NCI-H146 treated with DMSO at 0.1 percent for 48 hours (cell line): ENCODE data around the gene CNTLN.
A peak's percentile ranks its signal among the peaks of the same experiment; 100 is the strongest.
"Not testable (repeated sequence)": the region's sequence is repeated elsewhere in the genome, so short reads cannot be mapped to it uniquely, and the experiment has no call there.

Experiments used
- DNase-seq: peaks from one replicate; lab custom pipeline; 2025; ENCODE audit not compliant: unreplicated experiment; lab: John Stamatoyannopoulos, UW

CNTLN gene

GRCh38 chr9:17397166-17397728 lies 262.4 kb downstream of the CNTLN start:
- DNase-seq = not testable (repeated sequence)

DNA sequence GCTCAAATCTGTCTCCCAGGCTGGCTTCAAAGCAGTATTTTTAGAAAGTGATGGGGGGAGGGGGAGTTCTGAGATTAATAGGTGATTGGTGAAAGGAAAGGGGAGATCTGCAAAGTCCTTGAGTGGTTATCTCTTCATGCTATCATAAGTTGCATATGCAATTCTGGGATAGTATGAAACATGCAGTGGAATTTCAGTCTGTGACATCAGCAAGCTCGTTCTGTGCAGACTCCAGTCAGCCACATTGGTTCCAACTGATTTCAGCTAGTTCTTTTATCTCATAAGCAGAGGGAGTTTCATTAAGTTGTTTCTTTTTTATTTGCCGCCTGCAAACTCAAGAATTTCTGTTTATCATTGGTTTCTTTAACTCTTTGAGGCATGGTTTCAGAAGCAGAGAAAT lies 263.5 kb downstream of the CNTLN start:
- no peak for DNase-seq

DNA sequence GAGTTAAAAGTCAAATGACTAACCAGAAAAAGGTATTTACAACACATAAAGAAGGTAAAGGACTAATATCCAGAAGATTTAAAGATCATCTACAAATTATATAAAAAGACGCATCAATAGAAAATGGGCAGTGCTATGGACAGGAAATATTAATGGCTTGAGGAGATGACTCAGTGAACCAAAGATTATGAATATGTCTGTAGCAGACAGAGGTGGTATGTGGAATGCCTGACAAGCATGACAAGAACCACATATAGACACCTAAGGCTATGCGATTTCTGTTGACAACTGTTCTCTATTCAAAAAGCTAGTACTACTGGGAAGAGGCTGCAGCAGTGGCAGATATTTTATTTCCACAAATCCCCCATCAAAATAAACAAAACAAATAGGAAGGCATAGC lies 267.0 kb downstream of the CNTLN start:
- no peak for DNase-seq

DNA sequence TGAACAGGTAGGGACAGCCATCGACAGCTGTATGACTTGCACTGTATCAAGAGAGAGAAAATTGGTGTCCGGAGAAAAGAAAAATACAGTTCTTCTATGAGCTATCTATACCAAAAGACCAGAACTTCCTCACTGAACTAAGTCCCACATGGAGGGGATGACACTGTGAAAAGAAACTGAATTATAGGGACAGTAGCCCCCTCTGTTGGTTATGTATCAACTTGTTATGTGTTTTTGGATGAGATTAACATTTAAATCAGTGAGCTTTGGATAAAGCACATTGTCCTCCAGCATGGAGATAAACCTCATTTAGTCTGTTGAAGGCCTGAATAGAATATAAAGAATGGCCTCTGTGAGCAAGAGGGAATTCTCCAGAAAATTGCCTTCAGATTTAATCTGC lies 267.5 kb downstream of the CNTLN start:
- no peak for DNase-seq

DNA sequence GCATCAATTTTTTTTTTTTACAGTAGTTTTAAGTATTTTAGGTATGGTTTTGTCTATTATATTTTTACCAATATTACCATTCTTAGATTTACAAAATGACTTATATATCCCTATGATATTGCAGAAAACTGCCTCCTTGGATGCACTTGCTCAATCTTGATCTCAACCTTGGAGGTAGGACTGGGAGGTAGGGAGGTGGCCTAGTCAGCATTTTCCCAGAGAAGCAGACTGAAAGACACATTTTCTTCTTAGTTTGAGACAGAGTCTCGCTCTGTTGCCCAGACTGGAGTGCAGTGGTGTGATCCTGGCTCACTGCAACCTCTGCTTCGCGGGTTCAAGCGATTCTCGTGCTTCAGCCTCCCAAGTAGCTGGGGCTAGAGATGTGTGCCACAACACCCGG lies 268.7 kb downstream of the CNTLN start:
- no peak for DNase-seq

DNA sequence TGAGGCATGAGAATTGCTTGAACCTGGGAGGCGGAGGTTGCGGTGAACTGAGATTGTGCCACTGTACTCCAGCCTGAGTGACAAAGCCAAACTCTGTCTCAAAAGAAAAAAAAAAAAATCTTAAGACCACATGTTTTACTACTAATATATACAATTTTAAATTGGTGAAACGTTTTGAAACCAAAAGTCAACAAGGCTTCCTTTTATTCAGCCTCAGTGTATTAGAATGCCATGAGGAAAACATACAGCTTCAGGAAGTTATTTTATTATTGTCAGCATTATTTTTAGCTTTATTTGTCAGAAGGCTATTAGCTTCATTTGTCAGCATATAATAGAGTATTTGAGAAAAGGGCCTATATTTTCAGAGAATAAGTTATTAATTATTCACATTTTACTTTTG lies 280.1 kb downstream of the CNTLN start:
- DNase-seq = no peak

DNA sequence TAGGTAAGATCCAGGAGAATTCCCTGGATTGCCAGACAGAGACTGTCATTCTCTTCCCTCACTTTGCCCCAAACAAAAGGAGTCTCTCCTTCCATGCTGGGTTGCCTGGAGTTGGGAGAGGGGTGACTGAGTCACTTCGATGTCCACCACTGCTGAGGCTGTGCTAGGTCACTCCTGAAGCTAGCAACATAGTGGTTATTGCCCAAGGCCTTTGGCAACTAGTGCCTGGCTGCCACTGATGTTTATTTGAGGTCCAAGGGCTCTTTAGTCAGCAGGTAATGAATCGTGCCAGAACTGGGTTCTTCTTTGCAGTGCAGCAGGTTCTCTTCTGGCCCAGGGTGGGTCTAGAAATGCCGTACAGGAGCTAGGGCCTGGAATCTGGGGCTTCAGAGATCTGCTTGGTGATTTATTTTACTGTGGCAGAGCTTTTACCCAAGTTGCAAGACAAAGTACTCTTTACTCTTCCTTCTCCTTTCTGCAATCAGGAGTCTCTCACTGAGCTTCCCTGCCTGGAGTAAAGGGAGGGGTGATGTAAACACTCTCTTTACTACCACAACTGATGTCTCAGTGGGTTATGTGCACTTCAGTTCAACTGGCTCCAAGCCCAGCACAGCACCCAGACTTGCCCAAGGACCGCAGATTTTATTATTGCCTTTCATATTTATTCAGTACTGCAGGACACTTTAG lies 288.3 kb downstream of the CNTLN start:
- DNase-seq = no peak

GRCh38 chr9:17423681-17424011 lies 288.8 kb downstream of the CNTLN start:
- DNase-seq = no peak

DNA sequence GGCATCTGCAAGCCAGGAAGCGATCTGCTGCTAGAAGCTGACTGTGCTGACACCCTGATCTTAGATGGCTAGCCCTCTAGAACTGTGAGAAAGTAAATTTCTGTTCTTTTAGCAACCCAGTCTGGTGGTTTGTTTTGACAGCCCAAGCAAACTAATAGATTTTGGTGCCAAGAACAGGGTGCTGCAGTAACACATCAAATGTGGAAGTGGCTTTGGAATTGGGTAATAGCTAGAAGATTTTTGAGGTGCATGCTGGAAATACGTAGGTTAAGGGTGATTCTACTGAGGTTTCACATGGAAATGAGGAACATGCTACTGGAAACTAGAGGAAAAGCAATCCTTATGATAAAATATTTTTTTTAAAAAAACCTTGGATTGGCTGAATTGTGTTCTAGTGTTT lies 290.5 kb downstream of the CNTLN start:
- DNase-seq = no peak

GRCh38 chr9:17433526-17433925 lies 298.7 kb downstream of the CNTLN start:
- no peak for DNase-seq

- no peak for DNase-seq
Observed at GRCh38 chr9:17436854-17437253, 302.0 kb downstream of the CNTLN start.

GRCh38 chr9:17437813-17438212 lies 303.0 kb downstream of the CNTLN start:
- DNase-seq = no peak

- not testable (repeated sequence) for DNase-seq
Observed at GRCh38 chr9:17445126-17445525, 310.3 kb downstream of the CNTLN start.

DNA sequence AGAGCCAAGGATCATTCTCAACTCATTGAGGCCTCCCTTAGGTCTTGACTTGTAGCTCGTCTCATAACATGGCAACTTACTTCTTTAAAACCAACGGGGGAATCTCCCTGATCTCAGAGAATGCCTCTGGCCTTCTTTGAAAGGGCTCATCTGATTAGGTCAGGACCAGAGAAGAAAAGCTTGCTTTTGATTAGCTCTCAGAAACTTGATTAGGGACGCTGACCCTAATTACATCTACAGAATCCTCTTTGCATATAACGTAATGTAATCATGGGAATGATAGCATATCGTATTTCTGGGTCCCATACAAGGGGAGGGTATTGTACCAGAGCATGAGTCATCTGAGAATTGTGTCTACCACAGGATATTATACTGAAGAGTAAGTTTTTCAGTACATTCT lies 318.9 kb downstream of the CNTLN start:
- DNase-seq = no peak

DNA sequence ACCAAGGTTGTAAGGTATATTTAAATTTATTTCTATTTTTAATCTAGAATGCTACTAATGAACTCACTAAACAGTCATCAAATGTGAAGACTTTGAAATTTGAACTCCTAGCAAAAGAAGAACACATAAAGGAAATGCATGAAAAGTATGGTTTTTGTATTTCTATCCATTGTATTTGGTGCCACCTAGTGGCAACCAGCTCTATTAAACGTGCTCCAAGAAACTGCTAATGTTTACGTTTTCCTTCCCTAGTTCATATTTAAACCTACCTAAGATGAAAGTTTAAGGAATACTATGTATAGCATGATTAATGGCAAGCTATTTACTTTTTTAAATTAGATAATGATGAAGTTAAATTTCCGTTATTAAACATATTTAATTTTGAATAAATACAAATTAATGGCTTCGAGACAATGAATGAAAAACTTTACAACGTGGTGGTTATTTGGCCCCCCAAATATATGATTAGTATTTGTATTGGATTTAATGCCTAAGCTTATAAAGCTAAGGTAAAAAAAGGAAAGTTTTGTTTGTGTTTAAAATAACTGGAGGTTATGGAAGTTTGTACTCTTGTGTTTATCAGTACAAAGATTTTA lies 328.1 kb downstream of the CNTLN start:
- DNase-seq = peak; percentile 63

- DNase-seq = no peak
Observed at GRCh38 chr9:17470036-17470813, 335.4 kb downstream of the CNTLN start.

DNA sequence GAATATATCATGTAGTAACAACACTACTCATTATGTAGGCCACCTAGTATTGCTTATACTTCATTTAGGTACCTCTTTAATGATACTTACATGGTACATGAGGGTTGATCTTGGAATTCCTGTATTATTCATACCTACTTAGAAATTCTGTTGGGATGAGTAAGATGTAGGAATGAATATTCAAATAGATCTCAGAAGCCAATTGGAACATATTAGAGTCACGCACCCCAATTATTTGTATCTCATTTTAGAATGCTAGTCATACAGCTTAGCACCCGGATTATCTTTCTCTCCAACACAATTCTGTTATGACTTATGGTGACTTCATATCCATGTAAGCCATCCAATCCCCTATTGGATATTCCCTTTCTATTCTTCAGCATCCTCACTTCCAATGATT lies 337.3 kb downstream of the CNTLN start:
- DNase-seq = no peak

- DNase-seq = no peak
Observed at GRCh38 chr9:17476401-17476800, 341.6 kb downstream of the CNTLN start.

DNA sequence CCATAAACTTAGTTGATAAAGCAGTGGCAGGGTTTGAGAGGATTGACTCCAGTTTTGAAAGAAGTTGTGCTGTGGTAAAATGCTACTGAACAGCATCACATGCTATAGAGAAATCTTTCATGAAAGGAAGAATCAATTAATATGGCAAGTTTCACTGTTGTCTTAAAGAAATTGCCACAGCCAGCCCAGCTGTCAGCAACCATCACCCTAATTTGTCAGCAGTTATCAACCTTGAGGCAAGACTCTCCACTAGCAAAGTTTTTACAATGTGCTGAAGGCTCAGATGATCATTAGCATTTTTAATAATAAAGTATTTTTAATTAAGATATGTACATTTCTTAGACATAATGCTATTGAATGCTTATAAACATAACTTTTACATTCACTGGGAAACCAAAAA lies 343.0 kb downstream of the CNTLN start:
- DNase-seq = no peak

GRCh38 chr9:17480966-17481365 lies 346.1 kb downstream of the CNTLN start:
- DNase-seq = no peak

DNA sequence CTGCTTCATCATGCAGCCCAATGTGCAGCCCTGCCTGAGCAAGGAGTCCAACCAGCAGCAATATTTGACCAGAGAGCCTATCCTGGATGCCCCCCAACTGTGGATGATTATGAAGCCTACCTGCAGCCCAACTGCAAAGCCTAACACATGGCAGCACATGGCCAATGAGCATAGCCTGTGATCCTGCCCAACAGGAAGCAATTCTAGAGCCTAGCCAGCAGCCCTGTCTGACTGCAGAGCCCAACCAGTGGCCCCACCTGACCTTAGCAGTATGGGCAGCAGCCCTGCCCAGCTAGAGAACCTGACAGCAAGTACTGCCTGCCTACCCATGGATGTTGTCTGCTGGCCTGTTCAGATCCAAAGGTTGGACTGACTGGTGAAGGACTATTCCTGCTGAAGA lies 346.7 kb downstream of the CNTLN start:
- no peak for DNase-seq

DNA sequence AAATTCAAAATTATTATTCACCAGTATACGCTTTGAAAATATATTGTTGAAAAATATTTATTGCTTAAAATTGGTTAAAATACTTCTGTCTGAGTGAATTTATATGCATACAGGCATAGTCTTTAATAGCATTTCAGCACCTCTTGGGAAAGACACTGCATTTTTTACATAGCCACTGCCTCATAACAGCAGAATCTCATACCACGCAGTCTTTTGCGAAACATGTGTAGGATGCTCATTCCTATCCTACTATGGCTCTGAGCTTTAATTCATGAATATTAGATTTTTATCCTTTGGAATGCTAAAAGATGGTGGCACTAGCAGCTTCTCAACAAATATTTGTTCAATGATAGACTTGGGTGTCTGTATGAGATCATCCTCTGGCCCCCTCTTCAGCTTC lies 350.1 kb downstream of the CNTLN start:
- DNase-seq = no peak
